ENCODE data around the gene NOS1.

- TF ChIP-seq POLR2A (IDR thresholded peaks at IDR 0.05) (no peak), CTCF (IDR thresholded peaks at IDR 0.05) (no peak)
Measured at GRCh38 chr12:117384735-117385134, 23.3 kb upstream of the NOS1 start.
